ENCODE measurements around the gene PBX4.

PBX4 gene

DNA sequence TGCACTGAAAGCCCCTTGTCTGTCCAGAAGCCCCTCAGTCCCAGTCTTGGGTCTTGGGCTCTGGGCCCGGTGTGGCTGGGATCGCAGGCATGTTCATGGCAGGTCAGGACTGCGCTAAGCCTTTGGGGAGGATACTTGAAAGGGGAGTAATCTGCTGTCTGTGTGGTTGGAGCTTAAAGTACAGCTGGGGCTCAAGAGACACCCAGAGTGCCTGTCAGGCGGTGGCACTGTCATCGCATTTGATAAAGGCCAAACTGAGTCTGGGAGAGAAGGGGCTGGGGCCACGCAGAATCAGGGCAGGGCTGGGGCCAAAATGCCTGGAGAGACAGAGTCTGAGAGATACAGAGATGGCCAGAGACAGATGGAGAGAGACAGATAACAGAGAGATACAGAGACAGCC lies 84.6 kb downstream of the PBX4 start:
- no peaks in the 10 kb centered on the region for H3K79me2 ChIP-seq (ENCODE audit: insufficient read depth, low read length)
- no peak overlapping the region for H2AFZ ChIP-seq (ENCODE audit: low read depth, low read length, severe bottlenecking)
- H4K20me1 ChIP-seq (ENCODE audit: low read depth, low read length) = no peaks in the 10 kb centered on the region
- no peak overlapping the region for H3K4me2 ChIP-seq (ENCODE audit: low read depth, low read length, poor library complexity, severe bottlenecking)
- no peak overlapping the region for H3K9ac ChIP-seq (ENCODE audit: low read length)
- no peaks in the 10 kb centered on the region for H3K9me3 ChIP-seq (ENCODE audit: insufficient read depth, low read length)
- no peaks in the 10 kb centered on the region for H3K36me3 ChIP-seq (ENCODE audit: low read length)
- no peak overlapping the region for H3K27ac ChIP-seq (ENCODE audit: low read depth, low read length)
- no peak overlapping the region for H3K4me3 ChIP-seq (ENCODE audit: insufficient read depth, low read length, poor library complexity, severe bottlenecking)
- H3K27me3 ChIP-seq (ENCODE audit: low read length) = no peaks in the 10 kb centered on the region
- H3F3A ChIP-seq (ENCODE audit: insufficient read depth) = peaks cover 11% of the 10 kb centered on the region
- TF ChIP-seq, protein P1, sequence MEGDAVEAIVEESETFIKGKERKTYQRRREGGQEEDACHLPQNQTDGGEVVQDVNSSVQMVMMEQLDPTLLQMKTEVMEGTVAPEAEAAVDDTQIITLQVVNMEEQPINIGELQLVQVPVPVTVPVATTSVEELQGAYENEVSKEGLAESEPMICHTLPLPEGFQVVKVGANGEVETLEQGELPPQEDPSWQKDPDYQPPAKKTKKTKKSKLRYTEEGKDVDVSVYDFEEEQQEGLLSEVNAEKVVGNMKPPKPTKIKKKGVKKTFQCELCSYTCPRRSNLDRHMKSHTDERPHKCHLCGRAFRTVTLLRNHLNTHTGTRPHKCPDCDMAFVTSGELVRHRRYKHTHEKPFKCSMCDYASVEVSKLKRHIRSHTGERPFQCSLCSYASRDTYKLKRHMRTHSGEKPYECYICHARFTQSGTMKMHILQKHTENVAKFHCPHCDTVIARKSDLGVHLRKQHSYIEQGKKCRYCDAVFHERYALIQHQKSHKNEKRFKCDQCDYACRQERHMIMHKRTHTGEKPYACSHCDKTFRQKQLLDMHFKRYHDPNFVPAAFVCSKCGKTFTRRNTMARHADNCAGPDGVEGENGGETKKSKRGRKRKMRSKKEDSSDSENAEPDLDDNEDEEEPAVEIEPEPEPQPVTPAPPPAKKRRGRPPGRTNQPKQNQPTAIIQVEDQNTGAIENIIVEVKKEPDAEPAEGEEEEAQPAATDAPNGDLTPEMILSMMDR (IDR thresholded peaks at IDR 0.05; ENCODE audit: insufficient read depth, low read length, poor library complexity, severe bottlenecking) = no peak
- no peak for TF ChIP-seq EZH2phosphoT487 (conservative IDR thresholded peaks at IDR 0.05; ENCODE audit: low read length)
- no peaks in the 10 kb centered on the region for H3K9me2 ChIP-seq (replicated peaks; ENCODE audit: insufficient read depth, low read length)

DNA sequence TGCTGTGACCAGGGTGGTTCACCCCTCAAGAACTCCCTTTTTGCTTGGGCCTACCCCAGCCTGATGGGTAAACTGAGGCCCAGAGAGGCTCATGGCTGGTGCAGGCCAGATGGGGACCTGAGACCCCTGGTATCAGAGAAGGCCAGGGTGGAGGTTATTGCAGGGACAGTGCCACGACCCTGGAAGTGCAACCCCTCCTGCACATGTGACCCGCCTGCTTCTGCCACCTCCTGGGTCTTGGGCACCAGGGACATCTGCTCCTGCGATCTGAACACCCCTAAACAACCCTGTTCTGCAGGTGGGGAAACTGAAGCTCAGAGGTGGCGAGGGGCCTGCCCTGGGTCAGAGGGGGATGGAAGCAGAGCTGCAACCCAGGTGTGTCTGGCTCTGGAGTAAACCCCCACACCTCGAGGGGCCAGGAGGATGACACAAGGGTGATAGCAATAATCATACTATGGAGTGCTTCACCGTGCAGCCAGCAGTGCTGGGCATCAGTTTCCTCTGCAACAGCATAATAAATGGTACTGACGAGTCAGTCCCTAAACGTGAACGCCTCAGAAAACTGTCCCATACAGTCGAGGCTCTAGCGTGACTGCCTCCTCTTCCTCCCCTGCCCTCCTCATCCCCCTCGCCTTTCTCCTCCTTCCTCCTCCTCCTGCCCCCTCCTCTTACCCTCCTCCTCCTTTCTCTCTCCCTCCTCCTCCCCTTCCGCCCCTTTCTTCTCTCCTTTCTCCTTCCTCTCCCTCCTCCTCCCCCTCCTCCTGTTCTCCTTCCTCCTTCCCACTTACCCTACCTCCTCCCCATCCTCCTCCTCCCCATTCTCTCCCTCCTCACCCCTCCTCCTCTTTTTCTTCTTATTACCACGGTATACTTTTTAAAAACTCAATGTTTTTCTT lies 85.4 kb downstream of the PBX4 start:
- no peak for TF ChIP-seq EZH2phosphoT487 (conservative IDR thresholded peaks at IDR 0.05; ENCODE audit: low read length)
- TF ChIP-seq, protein P1 (IDR thresholded peaks at IDR 0.05; ENCODE audit: insufficient read depth, low read length, poor library complexity, severe bottlenecking) = no peak
- Histone ChIP-seq H3K9me3 (ENCODE audit: insufficient read depth, low read length) (no peaks in the 10 kb centered on the region), H3K79me2 (ENCODE audit: insufficient read depth, low read length) (no peaks in the 10 kb centered on the region), H2AFZ (ENCODE audit: low read depth, low read length, severe bottlenecking) (no peak overlapping the region), H3K4me2 (ENCODE audit: low read depth, low read length, poor library complexity, severe bottlenecking) (no peak overlapping the region), H3K4me3 (ENCODE audit: insufficient read depth, low read length, poor library complexity, severe bottlenecking) (no peak overlapping the region), H3K36me3 (ENCODE audit: low read length) (no peaks in the 10 kb centered on the region), H3K9ac (ENCODE audit: low read length) (no peak overlapping the region), H4K20me1 (ENCODE audit: low read depth, low read length) (no peaks in the 10 kb centered on the region), H3K27me3 (ENCODE audit: low read length) (no peaks in the 10 kb centered on the region), H3K9me2 (replicated peaks; ENCODE audit: insufficient read depth, low read length) (no peaks in the 10 kb centered on the region), H3F3A (ENCODE audit: insufficient read depth) (peaks cover 11% of the 10 kb centered on the region), H3K27ac (ENCODE audit: low read depth, low read length) (no peak overlapping the region)

DNA sequence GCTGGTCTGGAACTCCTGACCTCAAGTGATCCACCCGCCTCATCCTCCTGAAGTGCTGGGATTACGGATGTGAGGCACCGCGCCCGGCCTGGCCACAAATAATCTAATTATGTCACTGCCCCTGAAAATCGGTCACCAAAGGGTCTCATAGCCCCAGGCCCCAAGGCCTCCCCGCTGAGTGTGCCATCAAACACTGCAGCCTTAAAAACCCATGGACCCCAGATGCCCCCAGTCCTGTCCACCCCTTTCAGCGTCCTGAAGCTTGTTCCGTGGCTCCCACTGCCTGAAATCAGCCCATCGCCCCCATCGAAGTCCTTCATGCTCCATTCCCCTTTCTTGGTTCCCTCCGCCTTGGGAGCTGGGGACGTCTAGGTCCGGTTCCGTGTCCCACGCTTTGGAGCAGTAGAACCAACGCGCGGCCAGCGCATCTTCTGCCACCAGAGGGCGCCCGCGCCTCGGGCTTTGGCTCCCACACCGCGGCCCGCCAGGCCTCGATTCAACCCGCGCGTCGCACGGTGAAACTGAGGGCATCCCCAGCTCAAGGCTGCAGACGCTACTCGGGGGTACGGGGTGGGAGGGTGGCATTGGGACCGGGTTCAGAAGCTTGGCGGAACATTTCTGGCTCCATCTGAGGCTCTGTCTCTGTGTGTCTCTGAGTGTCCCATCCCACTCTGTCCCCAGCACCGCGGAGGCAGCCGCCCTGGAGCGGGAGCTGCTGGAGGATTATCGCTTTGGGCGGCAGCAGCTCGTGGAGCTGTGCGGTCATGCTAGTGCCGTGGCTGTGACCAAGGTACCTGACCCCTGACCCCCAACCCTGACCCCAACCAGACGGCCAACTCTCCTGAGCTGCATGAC lies 86.3 kb downstream of the PBX4 start:
- no peak overlapping the region for H2AFZ ChIP-seq (ENCODE audit: low read depth, low read length, severe bottlenecking)
- no peak overlapping the region for H3K27ac ChIP-seq (ENCODE audit: low read depth, low read length)
- TF ChIP-seq, protein P1 (IDR thresholded peaks at IDR 0.05; ENCODE audit: insufficient read depth, low read length, poor library complexity, severe bottlenecking) = peak; percentile 98
- no peak for TF ChIP-seq EZH2phosphoT487 (conservative IDR thresholded peaks at IDR 0.05; ENCODE audit: low read length)
- H4K20me1 ChIP-seq (ENCODE audit: low read depth, low read length) = no peaks in the 10 kb centered on the region
- no peak overlapping the region for H3K4me2 ChIP-seq (ENCODE audit: low read depth, low read length, poor library complexity, severe bottlenecking)
- no peak overlapping the region for H3K4me3 ChIP-seq (ENCODE audit: insufficient read depth, low read length, poor library complexity, severe bottlenecking)
- H3K79me2 ChIP-seq (ENCODE audit: insufficient read depth, low read length) = no peaks in the 10 kb centered on the region
- no peaks in the 10 kb centered on the region for H3K36me3 ChIP-seq (ENCODE audit: low read length)
- H3K9me2 ChIP-seq (replicated peaks; ENCODE audit: insufficient read depth, low read length) = no peaks in the 10 kb centered on the region
- no peak overlapping the region for H3K9ac ChIP-seq (ENCODE audit: low read length)
- no peaks in the 10 kb centered on the region for H3K9me3 ChIP-seq (ENCODE audit: insufficient read depth, low read length)
- H3K27me3 ChIP-seq (ENCODE audit: low read length) = no peaks in the 10 kb centered on the region
- peaks cover 11% of the 10 kb centered on the region for H3F3A ChIP-seq (ENCODE audit: insufficient read depth)
